GM18505 (cell line): ENCODE measurements around the gene PKN3.
"Not testable (repeated sequence)": the region's sequence is repeated elsewhere in the genome, so short reads cannot be mapped to it uniquely, and the experiment has no call there.

Source experiments
- ATAC-seq: cut with Tn5 transposase; IDR thresholded peaks from one replicate; pipeline ENCODE4 v1.9.1; 2021; ENCODE audit not compliant: unreplicated experiment
- POLR2A ChIP-seq: IDR thresholded peaks from 4 replicates; pipeline ENCODE4 v1.6.1; 2011; ENCODE audit warnings: borderline replicate concordance; ENCODE audit not compliant: insufficient read depth, insufficient read length; ENCODE audit errors: extremely low read depth

Gene PKN3

DNA sequence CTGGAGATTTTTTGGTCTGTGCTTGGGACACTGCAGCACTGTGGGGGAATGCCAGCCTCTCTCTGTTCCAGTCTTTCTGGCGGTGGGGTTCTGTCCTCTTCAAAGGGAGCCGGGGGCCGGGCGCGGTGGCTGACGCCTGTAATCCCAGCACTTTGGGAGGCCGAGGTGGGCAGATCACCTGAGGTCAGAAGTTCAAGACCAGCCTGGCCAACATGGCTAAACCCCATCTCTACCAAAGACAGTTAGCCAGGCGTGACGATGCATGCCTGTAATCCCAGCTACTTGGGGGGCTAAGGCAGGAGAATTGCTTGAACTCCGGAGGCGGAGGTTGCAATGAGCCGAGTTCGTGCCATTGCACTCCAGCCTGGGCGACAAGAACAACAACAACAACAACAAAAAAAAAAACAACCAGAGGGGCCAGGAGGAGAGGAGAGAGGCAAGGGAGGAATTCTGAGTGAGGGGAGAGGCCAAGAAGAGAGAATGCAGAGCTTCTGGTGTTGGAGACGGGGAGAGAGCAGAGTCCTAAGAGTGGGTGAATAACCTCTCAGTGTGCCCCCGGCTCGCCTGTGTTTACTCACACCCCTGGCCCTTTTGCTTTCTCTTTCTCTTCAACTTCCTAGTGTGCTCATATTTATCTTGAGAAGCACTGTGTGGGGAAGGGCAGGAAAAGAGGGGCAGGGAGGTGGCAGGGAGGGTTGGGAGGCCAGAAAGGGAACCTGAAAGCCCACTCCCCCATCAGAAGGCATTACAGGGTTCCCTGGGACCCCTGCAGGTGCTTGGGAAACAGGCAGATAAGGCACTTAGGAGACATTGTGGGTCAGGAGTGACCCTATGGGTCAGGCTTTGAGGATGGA is 16.4 kb upstream of the PKN3 start:
- TF ChIP-seq POLR2A, result peak; percentile 31
- no peak for ATAC-seq

DNA sequence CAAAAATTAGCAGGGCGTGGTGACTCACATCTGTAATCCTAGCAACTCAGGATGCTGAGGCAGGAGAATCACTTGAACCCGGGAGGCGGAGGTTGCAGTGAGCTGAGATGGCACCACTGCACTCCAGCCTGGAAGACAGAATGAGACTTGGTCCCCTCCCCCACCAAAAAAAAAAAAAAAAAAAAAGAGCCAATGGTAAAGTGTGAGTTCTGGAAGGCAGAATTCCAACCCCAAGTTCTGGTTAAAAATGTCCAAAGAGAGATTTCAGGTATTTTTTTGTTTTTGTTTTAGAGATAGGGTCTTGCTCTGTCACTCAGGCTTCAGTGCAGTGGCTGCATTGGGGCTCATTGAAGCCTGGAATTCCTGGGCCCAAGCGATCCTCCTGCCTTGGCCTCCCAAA is 14.8 kb upstream of the PKN3 start:
- no peak for ATAC-seq
- TF ChIP-seq POLR2A, result no peak

DNA sequence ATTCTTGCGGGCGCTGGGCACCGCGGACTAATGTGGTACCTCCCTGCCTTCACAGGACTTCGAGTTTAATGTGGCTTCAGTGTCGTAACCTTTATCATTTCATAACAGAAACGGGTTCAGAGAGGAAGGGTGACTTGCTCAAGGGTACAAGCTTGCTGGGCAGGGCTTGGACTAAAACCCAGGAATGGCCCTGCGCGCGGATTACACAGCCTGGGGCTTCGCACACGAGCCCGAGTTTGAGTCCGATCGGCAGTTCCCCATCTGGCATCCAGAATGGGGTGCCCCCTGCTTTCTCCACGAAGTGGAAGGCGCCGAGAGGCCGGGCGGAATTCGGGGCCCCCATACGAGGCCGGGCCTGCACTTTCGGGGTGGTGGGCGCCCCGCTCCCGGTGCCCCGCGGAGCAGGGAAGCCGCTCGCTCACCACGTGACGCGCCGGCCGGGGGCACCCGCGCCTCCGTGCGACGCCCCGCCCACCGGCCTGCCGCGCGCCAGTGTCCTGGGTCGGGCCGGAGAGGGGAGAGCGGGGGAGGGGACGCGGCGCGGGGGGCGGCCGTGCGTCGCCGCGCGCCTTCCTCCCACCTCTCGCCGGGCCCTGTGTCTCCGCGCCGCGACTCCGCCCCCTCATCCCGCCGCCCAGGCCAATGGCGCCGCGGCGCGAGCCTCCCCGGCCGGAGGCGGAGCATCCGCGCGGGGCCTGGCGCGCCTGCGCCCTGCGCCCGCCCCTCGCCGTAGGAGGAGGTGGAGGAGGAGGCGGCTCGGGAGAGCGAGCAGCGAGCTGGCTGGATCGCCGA is 13.6 kb upstream of the PKN3 start, which contains the start of gene SET:
Gene SET (plus strand): TSS at position 722 of the 792 bp plus-strand sequence. CDS start 361 bp downstream, outside the sequence.
- peak; percentile 79 for TF ChIP-seq POLR2A
- peak; percentile 73 for ATAC-seq

DNA sequence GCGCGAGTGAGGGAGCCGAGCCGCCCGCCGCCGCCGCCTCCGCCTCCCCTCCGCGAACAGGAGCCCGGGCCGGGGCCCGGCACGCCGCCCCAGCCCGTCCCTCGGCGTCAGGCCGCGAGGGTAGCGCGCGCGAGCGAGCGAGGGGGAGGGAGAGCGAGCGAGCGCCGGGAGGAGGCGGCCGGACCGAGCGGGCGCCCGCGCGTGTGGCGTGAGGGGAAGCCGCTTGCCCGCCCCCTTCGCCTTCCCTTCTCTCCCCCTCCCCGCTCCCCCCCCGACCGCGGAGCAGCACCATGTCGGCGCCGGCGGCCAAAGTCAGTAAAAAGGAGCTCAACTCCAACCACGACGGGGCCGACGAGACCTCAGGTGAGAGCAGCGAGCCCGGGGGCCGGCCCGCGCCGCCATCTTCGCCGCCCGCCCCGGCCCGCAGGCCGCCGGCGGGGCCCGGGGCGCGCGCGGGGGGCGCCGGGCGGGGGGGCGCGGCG is 13.0 kb upstream of the PKN3 start:
- no peak for TF ChIP-seq POLR2A
- ATAC-seq, result peak; percentile 27

DNA sequence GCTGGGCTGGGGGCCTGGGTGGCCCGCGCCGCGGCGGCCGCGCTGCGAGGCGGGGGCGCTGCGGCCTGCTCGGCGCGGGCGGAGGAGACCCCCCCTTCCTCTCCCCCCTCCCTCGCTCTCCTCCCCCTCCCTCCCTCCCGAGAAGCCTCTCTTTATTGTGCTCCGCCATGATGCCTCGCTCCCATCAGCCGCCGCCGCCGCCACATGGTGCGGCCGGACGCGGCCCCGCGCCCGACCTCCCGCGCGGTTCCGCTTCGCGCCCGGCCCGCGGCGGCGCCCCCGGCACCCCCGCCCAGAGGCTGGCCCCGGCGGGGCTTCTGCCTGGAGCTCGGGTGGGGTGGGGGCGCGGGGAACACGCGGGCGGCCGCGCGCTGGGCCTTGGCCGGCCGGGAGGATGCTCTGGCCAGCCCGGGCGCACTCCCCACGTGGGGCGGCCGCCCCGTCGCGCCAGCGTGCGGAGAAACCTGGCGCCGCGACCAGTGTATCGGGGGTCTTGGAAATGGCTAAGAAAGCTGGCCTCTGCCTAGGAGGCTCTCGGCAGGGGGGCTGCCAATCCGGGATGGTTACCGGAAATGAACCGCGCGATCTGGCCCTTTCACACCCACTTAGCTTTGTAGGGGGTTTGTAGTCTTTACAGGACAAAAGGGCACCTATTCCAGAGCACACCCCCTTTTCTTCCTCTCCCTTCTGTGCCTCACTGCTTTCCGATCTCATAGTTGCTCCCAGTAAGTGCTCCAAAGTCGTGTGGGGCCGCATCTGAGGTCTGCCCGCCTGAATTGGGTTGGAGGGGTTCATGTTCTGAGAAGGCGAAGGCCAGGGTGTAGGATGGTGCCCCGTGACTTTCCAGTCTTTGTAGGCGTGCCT is 12.3 kb upstream of the PKN3 start:
- no peak for ATAC-seq

DNA sequence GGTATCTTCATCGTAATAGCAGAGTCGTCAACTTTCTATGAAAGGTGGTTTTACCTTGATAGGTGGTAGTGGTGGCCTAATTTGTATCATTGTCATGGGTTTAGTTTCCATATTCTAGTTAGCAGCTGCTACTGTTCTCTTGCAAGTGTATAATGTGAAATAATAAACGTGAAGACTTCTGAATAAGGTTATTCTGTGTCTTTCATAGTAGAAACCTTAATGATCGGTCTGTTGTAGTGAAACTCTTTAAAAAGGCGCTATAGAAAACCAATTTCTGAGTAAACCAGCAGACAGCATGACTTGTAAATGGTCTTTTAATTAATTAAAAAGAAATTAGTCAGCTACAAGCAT is 11.6 kb upstream of the PKN3 start:
- no peak for ATAC-seq
- no peak for TF ChIP-seq POLR2A

More for the DNA sequence above, 12.3 kb upstream of the PKN3 start:
- TF ChIP-seq POLR2A, result peak; percentile 10

DNA sequence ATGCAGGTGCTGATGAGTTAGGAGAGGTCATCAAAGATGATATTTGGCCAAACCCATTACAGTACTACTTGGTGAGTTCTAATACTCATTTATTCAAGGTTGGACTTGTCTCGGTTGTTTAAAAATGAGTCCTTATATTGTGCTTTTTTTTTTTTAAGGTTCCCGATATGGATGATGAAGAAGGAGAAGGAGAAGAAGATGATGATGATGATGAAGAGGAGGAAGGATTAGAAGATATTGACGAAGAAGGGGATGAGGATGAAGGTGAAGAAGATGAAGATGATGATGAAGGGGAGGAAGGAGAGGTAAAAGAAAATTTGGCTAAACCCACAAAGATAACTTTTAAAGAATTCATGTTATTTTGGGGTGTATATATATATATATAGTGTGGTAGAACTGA is 8.6 kb upstream of the PKN3 start:
- ATAC-seq, result not testable (repeated sequence)

DNA sequence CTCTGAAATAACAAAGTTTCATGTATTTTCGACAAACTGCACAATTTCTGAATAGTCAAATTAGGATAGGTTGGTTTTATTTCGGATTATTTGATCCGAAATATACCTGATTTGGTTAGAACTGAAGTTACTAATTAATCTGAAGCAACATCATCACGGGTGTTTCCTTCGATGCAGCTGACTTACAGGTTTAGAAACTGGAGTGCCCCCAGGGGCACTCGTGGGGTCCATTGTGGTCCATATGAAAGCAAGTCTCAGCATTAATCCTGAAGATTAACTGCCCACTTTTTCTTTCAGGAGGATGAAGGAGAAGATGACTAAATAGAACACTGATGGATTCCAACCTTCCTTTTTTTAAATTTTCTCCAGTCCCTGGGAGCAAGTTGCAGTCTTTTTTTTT is 8.0 kb upstream of the PKN3 start:
- no peak for ATAC-seq
- no peak for TF ChIP-seq POLR2A

DNA sequence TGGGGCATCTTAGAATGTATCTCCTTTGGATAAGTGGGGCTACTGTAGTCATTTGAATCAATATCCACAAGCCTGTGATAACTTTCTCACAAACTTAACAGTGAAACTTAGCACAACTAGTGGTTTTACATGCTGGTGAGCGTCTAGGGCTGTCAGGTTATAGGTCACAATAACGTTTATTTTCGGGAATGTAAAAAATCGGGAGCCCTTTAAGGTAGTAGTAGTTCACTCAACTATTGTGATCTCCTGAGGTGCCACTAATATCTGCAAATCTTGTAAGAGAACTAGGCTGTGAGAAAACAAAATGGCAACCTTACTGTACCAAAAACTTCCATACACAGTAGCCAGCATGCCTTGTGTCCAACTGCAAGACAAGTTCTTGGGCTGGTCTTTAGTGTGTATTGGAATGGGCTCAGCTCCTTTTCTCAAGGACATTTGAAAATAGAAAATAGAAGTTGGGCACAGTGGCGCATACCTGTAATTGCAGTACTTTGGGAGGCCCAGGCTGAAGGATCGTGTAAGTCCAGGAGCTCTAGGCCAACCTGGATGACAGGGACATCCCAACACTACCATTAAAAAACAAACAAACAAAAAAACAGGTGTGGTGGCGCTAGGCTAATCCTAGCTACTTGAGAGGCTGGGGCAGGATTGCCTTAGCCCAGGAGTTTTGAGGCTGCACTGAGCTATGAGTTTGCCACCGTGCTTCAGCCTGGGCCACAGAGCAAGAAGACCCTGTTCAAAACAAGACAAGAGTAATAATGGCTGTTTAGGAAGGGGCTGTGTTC is 5.2 kb upstream of the PKN3 start:
- ATAC-seq, result no peak
- no peak for TF ChIP-seq POLR2A

DNA sequence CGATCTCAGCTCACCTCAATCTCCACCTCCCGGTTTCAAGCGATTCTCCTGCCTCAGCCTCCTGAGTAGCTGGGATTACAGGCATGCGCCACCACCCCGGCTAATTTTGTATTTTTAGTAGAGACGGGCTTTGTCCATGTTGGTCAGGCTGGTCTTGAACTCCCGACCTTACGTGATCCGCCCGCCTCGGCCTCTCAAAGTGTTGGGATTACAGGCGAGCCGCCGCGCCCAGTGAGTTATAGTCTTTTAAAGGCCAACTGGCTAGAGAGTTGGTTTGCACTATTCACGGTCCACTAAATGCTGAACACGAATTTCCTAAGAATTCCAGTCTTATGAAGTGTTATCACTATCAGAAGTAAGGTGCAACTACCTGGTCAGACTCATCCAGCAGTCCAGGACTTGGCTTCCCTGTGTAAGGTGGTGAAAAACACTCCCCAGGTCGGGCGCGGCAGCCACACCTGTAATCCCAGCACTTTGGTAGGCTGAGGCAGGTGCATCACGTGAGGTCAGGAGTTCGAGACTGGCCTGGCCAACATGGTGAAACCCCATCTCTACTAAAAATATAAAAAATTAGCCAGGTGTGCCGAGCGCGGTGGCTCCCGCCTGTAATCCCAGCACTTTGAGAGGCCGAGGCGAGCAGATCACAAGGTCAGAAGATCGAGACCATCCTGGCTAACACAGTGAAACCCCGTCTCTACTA is 3.1 kb upstream of the PKN3 start:
- ATAC-seq, result not testable (repeated sequence)

DNA sequence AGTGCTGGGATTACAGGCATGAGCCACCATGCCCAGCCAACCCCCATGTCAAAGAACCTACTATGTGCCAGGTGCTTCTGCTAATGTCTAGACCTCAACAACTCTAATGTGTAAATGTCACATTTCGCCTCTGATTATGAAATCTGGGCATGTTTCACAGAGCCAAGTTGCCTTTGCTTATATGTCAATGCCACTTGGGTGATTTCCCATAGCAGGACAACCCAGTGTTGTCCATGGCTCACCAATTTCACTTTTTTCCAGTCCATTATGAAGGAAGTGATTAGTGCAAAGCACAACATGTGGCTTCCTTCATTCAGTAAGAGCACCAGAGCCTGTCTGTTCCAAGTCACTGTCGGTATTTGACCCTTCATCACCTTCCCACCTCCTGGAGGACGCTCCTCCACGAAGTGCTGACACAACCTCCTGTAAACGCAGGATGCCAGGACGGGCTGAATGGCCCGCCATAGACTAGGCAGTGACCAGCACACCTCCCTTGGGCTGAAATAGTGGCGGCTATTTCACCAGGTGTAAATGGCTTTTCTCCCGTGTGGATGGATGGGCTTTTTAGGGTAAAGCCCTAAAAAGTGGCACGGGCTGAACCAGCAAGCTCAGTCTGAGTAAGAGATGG is 962 bp upstream of the PKN3 start:
- ATAC-seq, result no peak
- no peak for TF ChIP-seq POLR2A
